Measurements from ENCODE around the gene EGFL7.

Gene EGFL7

GRCh38 chr9:136662656-136663581 is at the start of gene EGFL7:
Gene EGFL7 (plus strand): TSS chr9:136662916. CDS start chr9:136668283, 5,367 bp downstream.
- no peak for DNase-seq (ENCODE audit: low read depth in 2 of 2)

GRCh38 chr9:136613824-136614371 is 48.8 kb upstream of the EGFL7 start:
- DNase-seq (ENCODE audit: low read depth in 2 of 2): no peak

GRCh38 chr9:136614372-136614922 is 48.3 kb upstream of the EGFL7 start:
- peak; percentile 28 to 35 for DNase-seq (ENCODE audit: low read depth in 2 of 2)

GRCh38 chr9:136614967-136615623 is 47.6 kb upstream of the EGFL7 start:
- DNase-seq (ENCODE audit: low read depth in 2 of 2): no peak

GRCh38 chr9:136615631-136616306 is 46.9 kb upstream of the EGFL7 start:
- no peak for DNase-seq (ENCODE audit: low read depth in 2 of 2)

- no peak for DNase-seq (ENCODE audit: low read depth in 2 of 2)
Measured at GRCh38 chr9:136616307-136616635, 46.4 kb upstream of the EGFL7 start.

GRCh38 chr9:136616948-136617695 is 45.6 kb upstream of the EGFL7 start:
- DNase-seq (ENCODE audit: low read depth in 2 of 2): no peak

- DNase-seq (ENCODE audit: low read depth in 2 of 2): no peak
Measured at GRCh38 chr9:136617746-136618579, 44.8 kb upstream of the EGFL7 start.

- no peak for DNase-seq (ENCODE audit: low read depth in 2 of 2)
Measured at GRCh38 chr9:136618580-136619547, 43.9 kb upstream of the EGFL7 start.

GRCh38 chr9:136619742-136620440 is 42.8 kb upstream of the EGFL7 start:
- no peak for DNase-seq (ENCODE audit: low read depth in 2 of 2)

GRCh38 chr9:136620441-136621018 is 42.2 kb upstream of the EGFL7 start:
- DNase-seq (ENCODE audit: low read depth in 2 of 2): no peak

- no peak for DNase-seq (ENCODE audit: low read depth in 2 of 2)
Measured at GRCh38 chr9:136621019-136621733, 41.5 kb upstream of the EGFL7 start.

- no peak for DNase-seq (ENCODE audit: low read depth in 2 of 2)
Measured at GRCh38 chr9:136621734-136622093, 41.0 kb upstream of the EGFL7 start.

- DNase-seq (ENCODE audit: low read depth in 2 of 2): no peak
Measured at GRCh38 chr9:136622538-136622948, 40.2 kb upstream of the EGFL7 start.

GRCh38 chr9:136623016-136623841 is 39.5 kb upstream of the EGFL7 start:
- no peak for DNase-seq (ENCODE audit: low read depth in 2 of 2)

GRCh38 chr9:136623842-136624183 is 38.9 kb upstream of the EGFL7 start:
- no peak for DNase-seq (ENCODE audit: low read depth in 2 of 2)

All from fibroblast of skin of left quadriceps (primary cell).